GM19468 (cell line): Measurements from ENCODE around the gene TENM3.

Source experiments
- ATAC-seq: cut with Tn5 transposase; IDR thresholded peaks from one replicate; pipeline ENCODE4 v1.9.1; 2021; ENCODE audit warnings: mild to moderate bottlenecking, moderate library complexity, moderate number of reproducible peaks; ENCODE audit not compliant: unreplicated experiment; ENCODE audit errors: extremely low read depth

TENM3 gene

GRCh38 chr4:182250446-182250845 lies 7.2 kb downstream of the TENM3 start:
- ATAC-seq = no peak

DNA sequence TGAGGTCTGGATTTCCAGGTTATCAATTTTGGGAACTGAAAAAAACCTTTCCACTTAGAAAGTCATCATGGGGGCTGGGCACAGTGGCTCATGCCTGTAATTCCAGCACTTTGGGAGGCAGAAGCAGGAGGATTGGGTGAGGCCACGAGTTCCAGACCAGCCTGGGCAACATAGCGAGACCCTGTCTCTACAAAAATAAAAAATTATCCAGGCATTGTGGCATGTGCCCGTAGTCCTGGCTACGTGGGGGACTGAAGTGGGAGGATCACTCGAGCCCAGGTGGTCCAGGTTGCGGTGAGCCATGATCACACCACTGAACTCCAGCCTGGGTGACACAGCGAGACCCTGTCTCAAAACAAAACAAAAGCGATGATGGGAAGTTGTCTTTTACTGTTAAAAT lies 7.9 kb downstream of the TENM3 start:
- ATAC-seq = no peak

GRCh38 chr4:182252220-182252619 lies 9.0 kb downstream of the TENM3 start:
- no peak for ATAC-seq

DNA sequence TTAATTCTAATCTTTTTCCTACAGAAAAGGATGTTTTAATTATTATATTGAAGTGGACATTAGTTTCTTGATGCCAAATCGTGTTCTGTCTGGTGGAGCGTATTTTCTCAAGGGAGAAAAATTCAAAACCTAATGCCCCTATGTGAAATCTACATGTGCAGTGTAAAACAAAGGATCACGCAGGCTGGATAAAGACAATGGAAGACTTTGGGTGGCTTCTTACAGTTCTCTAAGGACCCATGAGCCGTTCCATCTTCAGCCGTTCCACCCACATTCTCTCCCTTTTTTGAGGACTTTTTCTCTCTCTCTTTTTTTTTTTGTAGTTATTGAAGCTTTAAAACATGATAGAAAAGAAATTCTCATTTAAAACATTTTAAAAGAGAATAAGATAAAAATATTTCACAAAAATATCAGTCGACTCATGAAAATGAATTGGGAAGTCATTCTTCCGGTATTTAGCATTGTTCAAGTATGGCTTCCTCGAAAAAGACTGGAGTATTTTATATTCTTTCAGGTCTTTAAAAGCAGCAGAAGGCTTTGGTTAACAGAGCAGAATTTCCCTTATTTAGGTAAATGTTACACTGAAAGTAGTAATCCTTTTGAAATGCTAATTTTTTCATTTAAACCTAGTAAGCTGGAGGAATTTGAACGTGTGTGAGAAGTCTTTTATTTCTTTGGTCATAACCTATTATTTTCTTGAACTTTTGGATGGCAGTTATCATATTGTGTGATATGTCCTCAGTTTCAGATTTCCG lies 11.0 kb downstream of the TENM3 start:
- ATAC-seq = no peak

DNA sequence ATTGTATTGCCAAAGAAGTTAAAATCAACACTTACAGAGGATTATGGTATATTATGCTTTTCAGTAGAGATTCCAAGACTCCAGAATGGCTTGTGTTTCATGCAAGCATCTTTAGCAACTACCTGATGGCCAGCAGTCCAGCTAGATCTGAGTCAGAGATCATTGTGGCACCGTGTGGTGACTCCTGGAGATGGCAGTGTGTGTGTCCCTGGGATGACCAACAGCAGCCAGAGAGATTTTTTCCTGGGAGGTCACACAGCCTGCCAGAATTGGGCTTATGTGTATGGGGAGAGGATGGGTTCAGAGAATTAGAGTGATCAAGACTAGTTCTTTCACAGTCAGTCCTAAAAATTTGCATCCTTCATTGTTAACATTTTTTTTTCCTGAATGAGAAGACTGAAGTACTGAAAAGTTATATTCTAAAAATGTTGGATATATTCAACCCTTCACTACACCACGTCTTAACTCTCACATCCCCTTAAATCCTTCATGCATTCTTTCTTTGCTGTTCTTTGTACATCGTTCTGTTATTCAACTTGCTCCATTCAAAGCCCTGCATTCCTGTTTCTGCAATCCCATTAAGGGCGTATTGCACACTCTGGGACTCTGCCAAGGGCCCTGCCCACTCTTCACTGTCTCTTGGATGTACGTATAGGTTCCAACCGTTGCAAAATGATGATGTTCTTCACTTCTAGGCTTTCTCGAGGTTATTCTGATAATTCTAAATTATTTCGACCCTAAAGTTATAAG lies 12.4 kb downstream of the TENM3 start:
- ATAC-seq = no peak

DNA sequence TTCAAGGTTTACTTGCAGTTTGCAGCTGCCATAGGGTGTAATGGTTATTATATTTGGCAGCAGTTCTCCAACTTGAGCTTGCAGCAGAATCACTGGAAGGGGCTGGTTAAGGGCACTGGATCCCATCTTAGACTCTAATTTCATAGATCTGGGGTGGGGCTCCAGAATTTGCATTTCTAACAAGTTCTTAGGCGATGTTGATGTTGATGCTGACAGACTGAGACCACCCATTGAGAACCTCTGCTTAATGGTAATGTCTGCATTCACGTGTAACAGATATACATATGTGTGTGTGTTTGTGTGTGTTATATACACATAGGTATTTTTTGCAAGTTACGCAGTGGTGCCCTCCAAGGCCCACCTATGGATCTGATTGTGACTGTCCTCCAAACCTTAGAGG lies 13.8 kb downstream of the TENM3 start:
- ATAC-seq = no peak

GRCh38 chr4:182257503-182257902 lies 14.3 kb downstream of the TENM3 start:
- ATAC-seq = no peak

- ATAC-seq = no peak
Observed at GRCh38 chr4:182258441-182259000, 15.3 kb downstream of the TENM3 start.

DNA sequence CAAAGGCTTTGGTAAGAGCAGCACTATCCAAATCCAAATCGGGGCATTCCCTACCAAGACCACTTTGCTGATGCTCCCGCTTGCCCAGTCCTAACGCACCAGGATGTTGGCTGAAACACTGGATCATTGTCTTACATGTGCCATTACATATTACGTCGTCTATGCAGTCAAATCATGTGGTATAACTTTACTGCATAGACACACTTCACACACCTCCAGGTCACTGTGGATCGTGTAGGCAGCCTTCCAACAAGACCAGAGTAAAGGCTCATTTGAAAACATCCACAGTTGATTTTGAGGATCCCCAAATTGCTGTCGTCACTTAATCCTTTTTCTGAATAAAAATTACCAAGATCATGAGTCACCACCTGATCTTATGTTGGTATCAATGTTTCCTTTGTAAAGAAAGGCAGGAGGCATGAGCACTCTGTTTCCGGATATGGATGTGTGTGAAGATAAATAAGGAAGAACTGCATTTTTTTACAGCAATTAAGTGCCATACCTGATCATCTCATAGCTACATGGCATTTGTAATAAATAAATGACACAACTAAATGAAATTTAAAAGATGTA lies 18.5 kb downstream of the TENM3 start:
- no peak for ATAC-seq

GRCh38 chr4:182263562-182263961 lies 20.4 kb downstream of the TENM3 start:
- ATAC-seq = no peak

DNA sequence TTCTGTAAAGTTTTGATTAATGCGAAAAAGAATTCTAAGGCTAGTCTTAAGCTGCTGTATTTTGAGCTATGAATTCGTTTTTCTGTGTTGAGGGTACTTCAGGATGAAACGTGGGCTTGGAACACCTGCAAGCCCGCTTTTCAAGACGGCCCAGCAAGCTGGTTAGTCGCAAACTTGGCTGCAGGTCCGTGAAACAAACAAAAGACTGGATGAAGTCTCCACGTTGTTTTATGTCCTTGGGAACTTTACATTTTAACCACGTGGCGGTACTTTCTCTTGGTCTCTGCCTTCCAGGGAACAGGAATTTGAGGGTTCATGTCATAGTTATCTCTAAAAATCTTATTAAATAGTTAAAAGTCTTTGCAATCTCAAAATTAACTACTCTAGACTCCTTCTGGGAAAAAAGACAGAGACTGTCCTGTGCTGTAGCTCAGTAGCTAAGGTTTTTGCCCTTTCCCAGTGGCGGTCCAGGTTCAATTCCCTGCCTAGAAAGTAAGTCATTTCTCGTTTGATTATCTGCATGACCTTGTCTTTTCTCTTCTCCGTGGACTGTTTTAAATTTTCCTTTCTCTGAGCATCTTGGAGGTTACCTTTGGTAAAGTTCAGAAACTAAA lies 21.0 kb downstream of the TENM3 start:
- ATAC-seq = no peak

- ATAC-seq = no peak
Observed at GRCh38 chr4:182265881-182266280, 22.7 kb downstream of the TENM3 start.

- no peak for ATAC-seq
Observed at GRCh38 chr4:182267048-182267447, 23.8 kb downstream of the TENM3 start.

DNA sequence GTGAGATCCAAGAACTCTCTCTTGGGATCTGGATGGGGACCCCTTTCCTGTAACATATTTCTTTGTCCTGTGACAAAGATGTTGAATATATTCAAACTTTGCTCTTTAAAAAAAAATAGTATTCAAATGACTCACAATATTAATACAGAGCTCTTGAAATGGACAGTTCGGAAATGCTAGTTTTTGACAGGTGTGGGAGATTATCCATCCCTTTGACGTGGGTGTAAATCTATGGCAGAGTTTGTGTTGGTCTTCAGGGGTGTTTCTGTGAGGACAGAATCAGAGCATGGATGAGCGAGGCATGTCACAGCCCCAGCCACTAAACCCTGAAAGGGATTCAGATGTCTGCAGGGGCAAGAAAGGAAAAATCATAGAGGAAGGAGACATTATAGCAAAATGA lies 25.8 kb downstream of the TENM3 start:
- no peak for ATAC-seq

- ATAC-seq = no peak
Observed at GRCh38 chr4:182271731-182272130, 28.5 kb downstream of the TENM3 start.

DNA sequence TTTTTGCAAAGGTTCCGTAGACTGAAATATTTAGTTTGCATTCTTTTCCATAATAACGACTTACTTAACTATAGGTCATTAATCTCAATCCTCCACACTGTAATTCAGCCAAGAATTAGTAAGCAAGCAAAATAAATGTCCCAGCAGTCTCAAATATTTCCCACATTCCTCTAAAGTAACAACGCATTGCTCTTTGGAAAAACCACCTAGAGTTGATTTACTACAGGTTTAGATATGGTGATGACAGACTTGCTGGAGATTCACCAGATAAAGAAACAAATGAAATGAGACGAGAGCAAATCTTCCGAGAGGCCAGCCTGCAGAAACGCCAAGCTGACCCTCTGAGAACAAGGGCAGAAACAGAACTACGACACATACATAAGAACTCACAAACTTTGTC lies 28.9 kb downstream of the TENM3 start:
- ATAC-seq = no peak

GRCh38 chr4:182273191-182273935 lies 30.2 kb downstream of the TENM3 start:
- no peak for ATAC-seq

DNA sequence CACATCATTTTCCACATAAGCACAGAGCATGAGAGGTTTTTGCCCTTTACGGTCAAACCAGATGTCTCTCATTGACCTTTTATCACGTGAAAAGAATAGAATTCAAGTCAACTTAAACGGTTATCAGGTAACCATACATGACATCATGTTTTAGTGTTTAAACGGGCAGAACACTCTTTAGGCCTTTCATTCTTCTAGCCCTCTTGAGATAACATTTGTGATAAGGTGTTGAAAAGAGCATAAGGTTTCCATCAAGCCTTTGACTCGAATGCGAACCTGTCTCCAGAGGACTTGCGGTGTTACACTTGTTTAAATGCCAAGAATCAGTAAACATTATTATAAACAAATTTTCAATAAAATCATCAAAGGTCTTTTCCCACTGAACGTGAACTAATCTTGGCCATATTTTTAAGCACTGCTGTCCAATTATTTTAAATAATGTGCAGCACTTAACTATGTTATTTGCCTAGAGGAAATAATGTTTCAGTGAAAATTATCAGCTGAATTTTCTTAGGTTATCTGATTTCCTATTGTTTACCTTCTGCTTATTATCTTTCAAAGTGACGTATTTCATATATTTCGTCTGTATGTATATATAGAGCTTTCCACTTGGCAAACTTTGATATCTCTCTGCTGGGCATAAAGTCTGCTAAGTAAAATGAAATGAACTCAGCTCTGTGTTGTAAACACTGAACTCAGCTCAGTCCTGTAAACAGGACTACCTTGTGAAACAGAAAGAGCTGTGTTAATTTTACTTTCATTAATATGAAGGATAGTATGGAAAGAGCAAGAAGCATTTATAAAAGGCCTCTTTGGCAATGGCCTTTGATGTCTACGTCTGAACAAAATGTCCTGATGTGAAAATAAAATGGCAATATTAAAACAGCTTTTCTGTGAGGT lies 33.3 kb downstream of the TENM3 start:
- ATAC-seq = no peak

DNA sequence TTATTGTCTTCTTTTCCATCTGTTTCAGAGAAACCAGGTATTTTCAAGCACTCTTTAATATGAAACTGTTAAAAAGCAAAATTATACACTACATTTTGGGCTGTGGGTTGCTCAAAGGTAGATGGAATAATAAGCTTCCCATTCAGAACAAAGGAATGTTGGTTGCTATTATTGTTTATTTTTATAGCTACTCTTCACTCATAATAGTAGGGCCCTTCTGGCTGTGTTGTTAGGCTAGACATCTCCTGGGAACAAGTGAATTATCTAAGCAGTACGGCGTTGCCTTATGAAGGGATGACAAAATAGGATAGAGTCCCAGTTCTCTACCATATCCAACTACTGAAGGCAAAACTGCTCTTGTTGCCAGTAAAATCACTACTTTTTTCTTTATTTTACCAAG lies 34.2 kb downstream of the TENM3 start:
- ATAC-seq = no peak
